BLaER1 treated with 17β-estradiol and CSF1 and Interleukin-3, amounts not matched to agents 10 nM and 100 nM (cell line): ENCODE data around the gene GIPC1.

ENCODE experiments used
- H3K27ac ChIP-seq, 11 experiments: shearing (Covaris generic); formaldehyde crosslinking; 2 replicates each; pipeline ENCODE4 v1.8.1; 2022
- H3K27me3 ChIP-seq, 11 experiments: shearing (Covaris generic); formaldehyde crosslinking; 2 replicates each; pipeline ENCODE4 v1.8.1; 2022
- H3K36me3 ChIP-seq, 11 experiments: shearing (Covaris generic); formaldehyde crosslinking; 2 replicates each; pipeline ENCODE4 v1.8.1; 2022
- H3K4me1 ChIP-seq, 10 experiments: shearing (Covaris generic); formaldehyde crosslinking; 2 replicates each; pipeline ENCODE4 v1.8.1; 2022
- H3K4me2 ChIP-seq, 11 experiments: shearing (Covaris generic); formaldehyde crosslinking; 2 replicates each; pipeline ENCODE4 v1.8.1; 2022
- H3K4me3 ChIP-seq, 10 experiments: shearing (Covaris generic); formaldehyde crosslinking; 2 replicates each; pipeline ENCODE4 v1.8.1; 2022
- H3K9ac ChIP-seq, 11 experiments: shearing (Covaris generic); formaldehyde crosslinking; 2 replicates each; pipeline ENCODE4 v1.8.1; 2022
- H3K9me3 ChIP-seq, 11 experiments: shearing (Covaris generic); formaldehyde crosslinking; replicated peaks in 1 of 11; 2 replicates each; pipeline ENCODE4 v1.8.1; 2022
- H4K20me1 ChIP-seq, 11 experiments: shearing (Covaris generic); formaldehyde crosslinking; 2 replicates each; pipeline ENCODE4 v1.8.1; 2022
- Cebpa-rat ChIP-seq, 11 experiments: shearing (Covaris generic); IDR thresholded peaks; 2 replicates each; pipeline ENCODE4 v1.8.1; 2022

Gene GIPC1

DNA sequence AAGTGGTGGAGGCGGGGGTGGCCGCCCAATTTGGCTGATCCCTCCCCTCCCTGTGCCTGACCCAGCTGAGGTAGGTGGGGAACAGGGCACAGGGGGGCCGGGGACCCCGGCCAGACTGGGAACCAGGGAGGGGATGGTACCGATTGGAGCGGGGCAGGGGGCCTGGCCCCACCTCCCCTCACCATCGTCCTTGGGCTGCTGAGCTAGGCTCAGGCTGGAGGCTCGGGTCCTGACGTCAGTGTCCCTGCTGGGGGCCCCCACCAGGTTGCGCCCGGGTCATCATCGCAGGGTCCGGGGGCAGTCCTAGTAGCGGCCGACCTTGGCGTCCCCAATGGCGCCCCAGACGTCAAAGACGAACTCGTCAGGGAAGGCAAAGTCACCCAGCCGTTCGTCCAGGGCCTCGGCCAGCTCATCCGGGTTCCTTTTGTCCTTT, 17.8 kb downstream of the GIPC1 start:
- H3K4me2 ChIP-seq, result peak overlapping the region in 5 of 11 experiments; percentile 5 to 79 (median 7); a peak in 4 of 22 replicates
- H3K27ac ChIP-seq, result no peak overlapping the region; a peak in 1 of 22 replicates
- H3K36me3 ChIP-seq, result peaks cover 7 to 48% (median 21%) of the 10 kb centered on the region in 11 experiments; a peak in 19 of 22 replicates
- H3K4me3 ChIP-seq, result no peak overlapping the region; a peak in 1 of 20 replicates
- H3K4me1 ChIP-seq, result peaks cover 58 to 74% (median 67%) of the 10 kb centered on the region in 10 experiments
- H3K9me3 ChIP-seq, result no peaks in the 10 kb centered on the region
- no peak for TF ChIP-seq Cebpa-rat (IDR thresholded peaks at IDR 0.05)
- H3K9ac ChIP-seq, result peak overlapping the region in 1 of 11 experiments; percentile 21; a peak in 2 of 22 replicates
- H4K20me1 ChIP-seq, result peaks cover 0 to 68% (median 0%) of the 10 kb centered on the region in 11 experiments; a peak in 8 of 22 replicates
- peaks cover 7 to 19% (median 16%) of the 10 kb centered on the region in 11 experiments for H3K27me3 ChIP-seq

DNA sequence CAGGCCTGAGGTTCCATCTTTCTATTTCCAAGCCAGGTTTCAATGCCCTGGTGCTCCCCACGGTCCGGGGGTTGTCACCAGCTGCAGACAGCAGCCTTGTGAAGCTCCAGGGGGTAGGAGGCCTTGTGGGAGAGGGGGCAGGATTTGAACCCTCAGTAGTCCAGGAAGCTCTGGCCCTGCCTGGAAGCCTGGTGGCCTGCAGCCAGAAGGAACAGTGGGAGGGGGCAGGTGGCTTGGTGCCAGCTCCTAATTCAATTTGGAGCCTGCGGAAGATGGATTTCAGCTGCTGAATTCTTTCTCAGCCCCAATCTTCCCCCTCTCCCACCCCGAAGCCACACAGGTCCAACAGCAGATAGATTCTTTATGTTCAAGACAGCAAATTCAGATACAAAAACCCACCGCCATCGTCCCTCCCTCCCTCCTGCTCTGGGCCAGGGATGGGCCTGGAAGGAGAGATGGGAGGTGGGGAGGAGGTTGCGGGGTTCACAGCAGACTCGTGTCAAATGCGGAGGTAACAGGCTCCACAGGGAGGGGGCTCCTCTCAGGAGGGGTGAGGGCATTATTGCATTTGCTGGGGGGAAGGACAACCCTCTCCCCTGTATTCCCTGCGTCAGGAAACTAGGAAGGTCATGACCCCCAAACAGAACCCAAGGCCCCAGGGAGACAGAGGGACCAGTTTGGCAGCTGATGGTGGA, 18.4 kb downstream of the GIPC1 start:
- peaks cover 0 to 71% (median 0%) of the 10 kb centered on the region in 11 experiments; a peak in 9 of 22 replicates for H4K20me1 ChIP-seq
- no peaks in the 10 kb centered on the region for H3K9me3 ChIP-seq
- H3K27me3 ChIP-seq, result peaks cover 12 to 25% (median 22%) of the 10 kb centered on the region in 11 experiments
- TF ChIP-seq Cebpa-rat (IDR thresholded peaks at IDR 0.05), result no peak
- peak overlapping the region in 1 of 11 experiments; percentile 35; a peak in 1 of 22 replicates for H3K27ac ChIP-seq
- peak overlapping the region in 10 of 11 experiments; percentile 5 to 96 (median 91); a peak in 17 of 22 replicates for H3K4me2 ChIP-seq
- H3K36me3 ChIP-seq, result peaks cover 7 to 43% (median 21%) of the 10 kb centered on the region in 11 experiments; a peak in 19 of 22 replicates
- H3K4me1 ChIP-seq, result peaks cover 63 to 79% (median 73%) of the 10 kb centered on the region in 10 experiments
- no peak overlapping the region; a peak in 1 of 20 replicates for H3K4me3 ChIP-seq
- peak overlapping the region in 3 of 11 experiments; percentile 8 to 29 (median 21); a peak in 2 of 22 replicates for H3K9ac ChIP-seq

DNA sequence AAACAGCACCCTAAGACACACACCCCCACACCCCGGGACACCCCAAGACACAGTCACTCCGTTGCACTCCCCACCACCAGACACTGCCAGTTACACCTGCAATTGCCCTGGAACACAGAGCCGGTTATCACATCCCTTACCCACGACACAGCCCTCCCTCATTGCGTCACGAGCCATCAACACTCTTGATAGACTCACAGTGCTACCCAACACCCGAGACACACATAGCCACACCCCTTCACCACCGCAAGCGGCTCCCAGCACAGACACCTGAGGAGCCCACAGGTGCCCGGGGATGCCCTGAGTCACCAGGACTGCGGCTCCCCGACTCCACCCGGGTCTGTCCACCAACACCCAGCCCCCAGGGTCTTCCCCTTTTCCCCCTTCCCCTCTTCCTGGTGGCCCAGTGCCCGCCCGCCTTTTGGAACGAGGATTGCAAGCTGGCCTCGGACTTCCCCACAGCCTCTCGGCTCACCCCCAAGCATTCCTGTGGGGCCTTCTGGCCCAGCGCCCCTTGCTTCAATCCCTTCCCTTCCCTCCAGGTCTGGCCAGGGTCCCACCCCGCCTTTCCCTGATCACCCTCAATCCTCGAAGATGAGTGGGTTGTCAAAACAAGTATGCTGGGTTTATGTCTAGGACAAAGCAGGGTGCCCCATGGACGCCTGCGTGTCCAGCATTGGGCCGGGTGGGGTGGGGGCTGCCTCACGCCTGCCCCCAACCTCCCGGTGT, 19.1 kb downstream of the GIPC1 start:
- Histone ChIP-seq H3K9ac (peak overlapping the region in 2 of 11 experiments; percentile 8 to 63; a peak in 1 of 22 replicates), H3K4me1 (peaks cover 70 to 87% (median 80%) of the 10 kb centered on the region in 10 experiments), H3K9me3 (no peaks in the 10 kb centered on the region), H4K20me1 (peaks cover 0 to 71% (median 2%) of the 10 kb centered on the region in 11 experiments; a peak in 9 of 22 replicates), H3K36me3 (peaks cover 7 to 36% (median 17%) of the 10 kb centered on the region in 11 experiments; a peak in 19 of 22 replicates), H3K27ac (peak overlapping the region in 6 of 11 experiments; percentile 30 to 70 (median 56); a peak in 8 of 22 replicates), H3K4me2 (peak overlapping the region; percentile 79 to 96 (median 92)), H3K4me3 (no peak overlapping the region), H3K27me3 (peaks cover 16 to 29% (median 26%) of the 10 kb centered on the region in 11 experiments)
- TF ChIP-seq Cebpa-rat (IDR thresholded peaks at IDR 0.05), result peak in 2 of 11 experiments; percentile 18 to 62; a peak in 3 of 22 replicates

DNA sequence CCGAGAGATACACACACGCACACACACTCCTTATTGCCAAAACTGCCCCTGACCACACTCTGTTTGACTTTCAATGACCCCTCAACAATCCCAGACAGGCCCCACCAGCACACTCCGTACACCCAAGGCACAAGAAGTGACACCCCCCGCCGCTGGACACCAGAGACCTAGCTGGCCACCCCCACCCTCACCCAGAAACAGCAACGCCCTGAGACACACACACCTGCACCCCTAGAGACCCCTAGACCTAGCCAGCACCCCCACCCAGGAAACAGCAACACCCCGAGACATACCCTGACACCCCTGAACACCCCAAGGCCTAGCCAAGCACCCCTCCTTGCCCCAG, 19.6 kb downstream of the GIPC1 start:
- Histone ChIP-seq H3K4me1 (peaks cover 71 to 90% (median 82%) of the 10 kb centered on the region in 10 experiments), H4K20me1 (peaks cover 0 to 74% (median 5%) of the 10 kb centered on the region in 11 experiments; a peak in 7 of 22 replicates), H3K27ac (peak overlapping the region in 7 of 11 experiments; percentile 30 to 70 (median 55); a peak in 10 of 22 replicates), H3K4me2 (peak overlapping the region; percentile 79 to 96 (median 92)), H3K27me3 (peaks cover 16 to 29% (median 26%) of the 10 kb centered on the region in 11 experiments), H3K9ac (peak overlapping the region in 3 of 11 experiments; percentile 61 to 67 (median 63); a peak in 4 of 22 replicates), H3K36me3 (peaks cover 10 to 36% (median 19%) of the 10 kb centered on the region in 11 experiments; a peak in 20 of 22 replicates), H3K9me3 (no peaks in the 10 kb centered on the region), H3K4me3 (no peak overlapping the region)
- no peak for TF ChIP-seq Cebpa-rat (IDR thresholded peaks at IDR 0.05)

DNA sequence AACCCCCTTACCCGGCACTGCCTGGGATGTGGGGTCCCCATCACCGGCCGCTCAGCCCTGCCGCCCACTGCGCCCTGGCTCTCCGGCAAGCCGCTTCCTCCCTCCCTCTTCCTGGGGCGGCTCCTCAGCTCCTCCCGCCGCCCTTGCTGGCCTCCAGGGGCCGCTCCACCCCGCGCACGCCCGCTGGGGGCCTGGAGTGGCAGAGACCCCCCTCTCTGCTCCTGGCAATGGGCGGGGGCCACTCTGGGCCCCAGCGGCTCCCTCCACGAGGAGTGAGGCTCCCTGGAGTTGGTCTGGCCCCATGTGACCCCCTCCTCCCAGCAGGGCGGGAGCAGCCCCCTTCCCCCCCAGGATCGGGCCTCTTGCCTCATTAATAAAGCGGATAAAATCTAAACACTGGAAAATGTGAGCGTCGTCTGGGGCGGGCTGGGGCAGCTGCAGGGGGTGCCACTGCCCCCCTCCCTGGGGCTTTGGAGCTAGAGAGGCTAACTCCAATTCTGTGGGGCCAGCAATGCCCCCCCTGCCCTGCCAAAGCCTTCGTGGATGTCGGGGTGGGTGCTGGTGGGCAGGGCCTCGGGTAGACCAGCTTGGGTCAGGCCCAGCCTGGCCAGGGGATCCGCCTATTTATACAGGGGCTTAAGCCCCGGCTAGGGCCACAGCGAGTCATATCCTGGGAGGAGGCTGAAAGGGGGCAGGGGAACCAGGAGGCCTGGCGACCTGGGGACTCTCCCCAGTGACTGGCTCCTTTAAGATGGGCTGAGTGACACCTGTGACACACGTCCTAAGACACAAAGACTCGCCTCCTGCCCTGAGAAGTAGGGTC, 20.5 kb downstream of the GIPC1 start, which contains the start of gene PTGER1:
Gene PTGER1, minus strand, starts transcription at position 104 of the 823 bp plus-strand sequence. CDS start 1,034 bp downstream, outside the sequence.
- H3K4me3 ChIP-seq, result peak within 1 kb of the TSS; percentile 39 to 66 (median 52)
- peak within 1 kb of the TSS; percentile 79 to 96 (median 92) for H3K4me2 ChIP-seq
- TF ChIP-seq Cebpa-rat (IDR thresholded peaks at IDR 0.05), result no peak
- H3K27me3 ChIP-seq, result peaks cover 16 to 29% (median 26%) of the 10 kb centered on the region in 11 experiments
- peaks cover 12 to 40% (median 28%) of the 10 kb centered on the region in 11 experiments; a peak in 21 of 22 replicates for H3K36me3 ChIP-seq
- peaks cover 66 to 82% (median 75%) of the 10 kb centered on the region in 10 experiments for H3K4me1 ChIP-seq
- no peaks in the 10 kb centered on the region for H3K9me3 ChIP-seq
- H4K20me1 ChIP-seq, result peaks cover 0 to 75% (median 5%) of the 10 kb centered on the region in 11 experiments; a peak in 8 of 22 replicates
- H3K9ac ChIP-seq, result peak within 1 kb of the TSS; percentile 26 to 70 (median 63); a peak in 20 of 22 replicates
- peak within 1 kb of the TSS in 10 of 11 experiments; percentile 22 to 70 (median 55); a peak in 21 of 22 replicates for H3K27ac ChIP-seq

DNA sequence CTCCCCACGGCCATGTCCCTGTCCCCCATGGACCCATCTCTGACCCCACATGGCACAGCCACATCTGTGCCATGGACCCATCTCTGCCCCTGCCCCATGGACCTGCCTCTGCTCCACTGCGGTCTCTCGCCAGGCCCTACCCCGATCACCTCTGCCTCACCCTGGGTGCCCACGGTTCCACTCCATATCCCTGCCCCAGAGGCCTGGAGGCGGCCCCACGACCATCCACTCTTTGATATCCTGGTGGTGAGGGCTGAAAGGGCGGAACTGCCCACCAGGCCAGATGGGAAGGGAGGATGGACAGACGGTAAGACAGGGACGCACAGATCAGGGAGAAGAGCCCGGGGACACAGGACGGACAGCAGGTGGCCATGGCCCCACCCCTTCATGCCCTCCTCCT, 21.1 kb downstream of the GIPC1 start:
- no peak for TF ChIP-seq Cebpa-rat (IDR thresholded peaks at IDR 0.05)
- peak overlapping the region in 8 of 11 experiments; percentile 22 to 70 (median 56); a peak in 16 of 22 replicates for H3K27ac ChIP-seq
- peaks cover 16 to 29% (median 26%) of the 10 kb centered on the region in 11 experiments for H3K27me3 ChIP-seq
- H3K36me3 ChIP-seq, result peaks cover 19 to 44% (median 33%) of the 10 kb centered on the region in 11 experiments
- H3K9ac ChIP-seq, result peak overlapping the region; percentile 26 to 70 (median 63); a peak in 20 of 22 replicates
- peak overlapping the region; percentile 79 to 96 (median 92) for H3K4me2 ChIP-seq
- peaks cover 60 to 76% (median 69%) of the 10 kb centered on the region in 10 experiments for H3K4me1 ChIP-seq
- peak overlapping the region; percentile 39 to 66 (median 52) for H3K4me3 ChIP-seq
- H3K9me3 ChIP-seq, result no peaks in the 10 kb centered on the region
- peaks cover 0 to 75% (median 3%) of the 10 kb centered on the region in 11 experiments; a peak in 8 of 22 replicates for H4K20me1 ChIP-seq

DNA sequence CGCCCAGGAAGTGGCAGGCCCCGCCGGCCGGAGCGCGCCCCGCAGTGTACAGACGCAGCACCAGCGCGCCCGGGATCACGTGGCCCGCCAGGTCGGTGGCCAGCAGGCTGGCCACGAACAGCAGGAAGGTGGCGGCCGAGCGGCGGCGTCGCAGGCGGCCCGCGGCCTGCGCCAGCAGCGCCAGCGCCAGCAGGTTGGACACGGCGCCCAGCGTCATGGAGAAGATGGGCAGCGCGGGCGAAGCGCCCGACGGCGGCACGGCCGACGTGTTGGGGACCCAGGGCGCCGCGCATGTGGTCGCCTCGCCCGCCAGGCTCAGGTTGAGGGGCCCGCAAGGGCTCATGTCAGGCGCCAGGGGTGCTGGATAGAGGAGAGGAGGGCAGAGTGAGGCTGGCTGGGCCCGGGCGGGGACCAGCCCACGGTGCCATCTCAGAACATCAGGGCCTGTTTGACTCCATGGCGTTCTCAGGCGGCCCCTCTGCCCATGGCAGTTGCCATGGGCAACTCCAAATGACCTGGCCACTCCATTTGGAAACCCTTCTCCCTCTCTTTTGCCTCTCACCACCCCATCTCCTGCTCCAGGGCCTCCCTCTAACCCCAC, 21.8 kb downstream of the GIPC1 start:
- Histone ChIP-seq H3K27ac (no peak overlapping the region), H3K4me3 (peak overlapping the region in 2 of 10 experiments; percentile 59 to 66; a peak in 2 of 20 replicates), H3K9ac (peak overlapping the region in 2 of 11 experiments; percentile 63 to 67; a peak in 2 of 22 replicates), H4K20me1 (peaks cover 0 to 76% (median 0%) of the 10 kb centered on the region in 11 experiments; a peak in 7 of 22 replicates), H3K36me3 (peaks cover 26 to 44% (median 38%) of the 10 kb centered on the region in 11 experiments), H3K4me2 (peak overlapping the region; percentile 83 to 96 (median 92)), H3K9me3 (no peaks in the 10 kb centered on the region), H3K27me3 (peaks cover 16 to 29% (median 26%) of the 10 kb centered on the region in 11 experiments), H3K4me1 (peaks cover 56 to 70% (median 64%) of the 10 kb centered on the region in 10 experiments)
- TF ChIP-seq Cebpa-rat (IDR thresholded peaks at IDR 0.05), result no peak
